GM23248 (cell line): ENCODE measurements around the gene OLFML2B. TPM values are rescaled to one million over a fixed set of nuclear protein-coding genes. Genes with fewer than 3 reads are reported as not detected.

Experiments used
- DNase-seq: peaks from one replicate; pipeline ENCODE4 v3.0.0-alpha.2; 2015
- H2AFZ ChIP-seq: fragments of 200-600 bp; sonication (generic); 2 replicates; pipeline ENCODE4 v1.6.1; 2016; ENCODE audit warnings: antibody characterized with exemption
- H3F3A ChIP-seq: fragments of 200-600 bp; sonication (generic); 2 replicates; pipeline ENCODE4 v1.6.1; 2016; ENCODE audit warnings: mild to moderate bottlenecking, antibody characterized with exemption, mixed run types; ENCODE audit not compliant: insufficient read depth
- H3K27ac ChIP-seq: fragments of 200-600 bp; sonication (generic); 2 replicates; pipeline ENCODE4 v1.5.1; 2016; ENCODE audit warnings: mild to moderate bottlenecking
- H3K27me3 ChIP-seq: fragments of 200-600 bp; sonication (generic); replicated peaks from 2 replicates; pipeline ENCODE4 v1.6.1; 2016; ENCODE audit warnings: mild to moderate bottlenecking; ENCODE audit not compliant: insufficient read depth
- H3K36me3 ChIP-seq: fragments of 200-600 bp; sonication (generic); 2 replicates; pipeline ENCODE4 v1.6.1; 2016; ENCODE audit warnings: low read depth, mild to moderate bottlenecking
- H3K4me1 ChIP-seq: fragments of 200-600 bp; sonication (generic); 2 replicates; pipeline ENCODE4 v1.6.1; 2016; ENCODE audit warnings: mild to moderate bottlenecking; ENCODE audit not compliant: insufficient read depth
- H3K4me2 ChIP-seq: fragments of 200-600 bp; sonication (generic); one replicate; pipeline ENCODE4 v1.6.1; 2016; ENCODE audit warnings: mild to moderate bottlenecking; ENCODE audit not compliant: unreplicated experiment
- H3K4me3 ChIP-seq: fragments of 200-600 bp; sonication (generic); 2 replicates; pipeline ENCODE4 v1.5.1; 2016; ENCODE audit warnings: mild to moderate bottlenecking
- H3K79me2 ChIP-seq: fragments of 200-600 bp; sonication (generic); 2 replicates; pipeline ENCODE4 v1.6.1; 2016; ENCODE audit warnings: mild to moderate bottlenecking; ENCODE audit not compliant: insufficient read depth
- H3K9ac ChIP-seq: fragments of 200-600 bp; sonication (generic); 2 replicates; pipeline ENCODE4 v1.6.1; 2016; ENCODE audit warnings: mild to moderate bottlenecking
- H3K9me2 ChIP-seq: fragments of 200-600 bp; sonication (generic); 2 replicates; pipeline ENCODE4 v1.6.1; 2016; ENCODE audit warnings: mixed run types, mild to moderate bottlenecking, moderate library complexity; ENCODE audit not compliant: insufficient read depth
- H3K9me3 ChIP-seq: fragments of 200-600 bp; sonication (generic); one replicate; pipeline ENCODE4 v1.6.1; 2017; ENCODE audit warnings: low read depth
- H4K20me1 ChIP-seq: fragments of 200-600 bp; sonication (generic); 2 replicates; pipeline ENCODE4 v1.6.0; 2016; ENCODE audit not compliant: insufficient read depth
- EZH2 ChIP-seq: fragments of 200-600 bp; sonication (generic); IDR thresholded peaks from 2 replicates; pipeline ENCODE4 v1.6.1; 2018; ENCODE audit warnings: antibody characterized with exemption, mild to moderate bottlenecking; ENCODE audit not compliant: insufficient read depth, poor library complexity, severe bottlenecking
- EZH2phosphoT487 ChIP-seq: fragments of 200-600 bp; sonication (generic); IDR thresholded peaks from 2 replicates; pipeline ENCODE4 v1.6.1; 2018; ENCODE audit warnings: antibody characterized with exemption, moderate library complexity, mild to moderate bottlenecking, low read depth; ENCODE audit not compliant: insufficient read depth
- WGBS, 2 experiments: methylation state at CpG; one replicate each; pipeline ENCODE4 v1.1.6; 2015 to 2017; ENCODE audit warnings: low lambda C conversion rate in 2 of 2, low coverage in 1 of 2; ENCODE audit errors: missing lambda C conversion rate in 2 of 2; 5-methylcytosine and 5-hydroxymethylcytosine counted together
- in situ Hi-C: fragments of 300-500 bp; cut with MboI; formaldehyde crosslinking; loops from 2 replicates; pipeline ENCODE4 v1.15.0; 2020
- polyA plus RNA-seq: library from polyadenylated mRNA; unstranded; fragments of >200 nt; fragmentation: Nextera tagmentation; extraction: Ambion mirVana; gene quantifications from 2 replicates; pipeline ENCODE4 v1.2.1, GENCODE V29; 2016
- total RNA-seq: library from RNA; depleted of rRNA; stranded (reverse); fragments of >200 nt; shearing (Covaris generic); gene quantifications from 2 replicates; pipeline ENCODE4 v1.2.3, GENCODE V29; 2014

The OLFML2B gene
- total and polyA plus RNA-seq, 2 experiments from 2014 or later = 0.98 to 1.1 TPM

GRCh38 chr1:161950377-161950776, 73.3 kb downstream of the OLFML2B start:
- Histone ChIP-seq H3K79me2 (no peaks in the 10 kb centered on the region), H4K20me1 (no peaks in the 10 kb centered on the region), H3K36me3 (no peaks in the 10 kb centered on the region), H3F3A (peaks cover 13% of the 10 kb centered on the region), H3K9me2 (no peaks in the 10 kb centered on the region), H3K4me2 (no peak overlapping the region), H3K27me3 (no peaks in the 10 kb centered on the region), H3K4me3 (no peak overlapping the region), H3K27ac (no peak overlapping the region), H3K9me3 (no peaks in the 10 kb centered on the region), H3K4me1 (peaks cover 29% of the 10 kb centered on the region), H2AFZ (no peak overlapping the region), H3K9ac (no peak overlapping the region)
- DNase-seq = no peak
- 74 to 79% methylated on average over 1 of the region's 1 CpG for WGBS, 2 experiments
- in situ Hi-C loops = no loop called here
- TF ChIP-seq EZH2 (no peak), EZH2phosphoT487 (no peak)

GRCh38 chr1:161949548-161949947, 74.1 kb downstream of the OLFML2B start:
- H3K27ac ChIP-seq = no peak overlapping the region

GRCh38 chr1:161948435-161948834, 75.2 kb downstream of the OLFML2B start:
- H3K9me2 ChIP-seq = no peaks in the 10 kb centered on the region
- H2AFZ ChIP-seq = no peak overlapping the region
- H3K4me2 ChIP-seq = no peak overlapping the region
- DNase-seq = no peak
- TF ChIP-seq EZH2 = no peak
- TF ChIP-seq EZH2phosphoT487 = no peak
- in situ Hi-C loops = no loop called here
- no peaks in the 10 kb centered on the region for H3K27me3 ChIP-seq
- H3F3A ChIP-seq = no peaks in the 10 kb centered on the region
- H3K36me3 ChIP-seq = no peaks in the 10 kb centered on the region
- no peaks in the 10 kb centered on the region for H3K79me2 ChIP-seq
- H3K4me1 ChIP-seq = peaks cover 9% of the 10 kb centered on the region; the same call in 1 of the 2 replicates
- no peak overlapping the region for H3K4me3 ChIP-seq
- no peak overlapping the region for H3K9ac ChIP-seq
- no peaks in the 10 kb centered on the region for H4K20me1 ChIP-seq
- 69 to 77% methylated on average over 4 of the region's 4 CpGs for WGBS, 2 experiments
- no peak overlapping the region for H3K27ac ChIP-seq
- H3K9me3 ChIP-seq = no peaks in the 10 kb centered on the region

More at GRCh38 chr1:161949548-161949947, 74.1 kb downstream of the OLFML2B start:
- WGBS, 2 experiments = 67 to 73% methylated on average over 2 of the region's 2 CpGs
- Histone ChIP-seq H4K20me1 (no peaks in the 10 kb centered on the region), H3K4me3 (no peak overlapping the region), H3K4me1 (peaks cover 20% of the 10 kb centered on the region), H3K4me2 (no peak overlapping the region), H3K9me2 (no peaks in the 10 kb centered on the region), H3K9ac (no peak overlapping the region), H3K79me2 (no peaks in the 10 kb centered on the region), H2AFZ (no peak overlapping the region), H3K36me3 (no peaks in the 10 kb centered on the region), H3K9me3 (no peaks in the 10 kb centered on the region), H3K27me3 (no peaks in the 10 kb centered on the region), H3F3A (peaks cover 5% of the 10 kb centered on the region)
- DNase-seq = no peak
- TF ChIP-seq EZH2 (no peak), EZH2phosphoT487 (no peak)
- in situ Hi-C loops = no loop called here

GRCh38 chr1:161946071-161946987, 77.3 kb downstream of the OLFML2B start:
- Histone ChIP-seq H3K79me2 (no peaks in the 10 kb centered on the region), H3K4me3 (no peak overlapping the region), H3K9me3 (no peaks in the 10 kb centered on the region), H3K9ac (no peak overlapping the region), H3K9me2 (peaks cover 5% of the 10 kb centered on the region; the same call in 1 of the 2 replicates), H3K27ac (no peak overlapping the region), H3K27me3 (no peaks in the 10 kb centered on the region), H3K4me1 (0 out of 2 replicates have a peak, but pooled peaks cover 5% of the 10 kb centered on the region), H3K36me3 (no peaks in the 10 kb centered on the region), H3F3A (no peaks in the 10 kb centered on the region), H3K4me2 (no peak overlapping the region), H4K20me1 (no peaks in the 10 kb centered on the region), H2AFZ (no peak overlapping the region)
- DNase-seq = peak; percentile 64
- TF ChIP-seq EZH2phosphoT487 = no peak
- TF ChIP-seq EZH2 = no peak
- in situ Hi-C loops = no loop called here
- 93 to 96% methylated on average over 5 of the region's 5 CpGs for WGBS, 2 experiments
